Parathyroid adenoma (tissue), 2 donors: ENCODE data around the gene SLC15A1.

Experiments
- H2AFZ ChIP-seq: fragments of 300-600 bp; sonication (generic); one replicate; pipeline ENCODE4 v1.7.0; 2017; ENCODE audit warnings: antibody characterized with exemption, mild to moderate bottlenecking
- H3K27ac ChIP-seq: fragments of 300-600 bp; sonication (generic); one replicate; pipeline ENCODE4 v1.7.0; 2017
- H3K27me3 ChIP-seq: fragments of 300-600 bp; sonication (generic); one replicate; pipeline ENCODE4 v1.7.0; 2017; ENCODE audit warnings: low read length; ENCODE audit not compliant: control insufficient read depth, insufficient read depth
- H3K36me3 ChIP-seq: fragments of 300-600 bp; sonication (generic); one replicate; pipeline ENCODE4 v1.7.0; 2017; ENCODE audit warnings: low read length; ENCODE audit not compliant: control insufficient read depth, insufficient read depth
- H3K4me1 ChIP-seq: fragments of 300-600 bp; sonication (generic); one replicate; pipeline ENCODE4 v1.7.0; 2017; ENCODE audit warnings: control low read depth
- H3K4me2 ChIP-seq: fragments of 300-600 bp; sonication (generic); one replicate; pipeline ENCODE4 v1.7.0; 2017; ENCODE audit warnings: low read length
- H3K4me3 ChIP-seq: fragments of 300-600 bp; sonication (generic); one replicate; pipeline ENCODE4 v1.7.0; 2017; ENCODE audit warnings: low read depth, low read length
- H3K79me2 ChIP-seq: fragments of 300-600 bp; sonication (generic); one replicate; pipeline ENCODE4 v1.7.0; 2017; ENCODE audit warnings: control low read depth
- H3K9ac ChIP-seq: fragments of 300-600 bp; sonication (generic); one replicate; pipeline ENCODE4 v1.7.0; 2017; ENCODE audit warnings: mild to moderate bottlenecking
- H3K9me3 ChIP-seq: fragments of 300-600 bp; sonication (generic); one replicate; pipeline ENCODE4 v1.7.0; 2017; ENCODE audit warnings: low read length; ENCODE audit not compliant: control insufficient read depth
- CTCF ChIP-seq: fragments of 300-600 bp; sonication (generic); IDR thresholded peaks from one replicate; pipeline ENCODE4 v1.7.0; 2017; ENCODE audit warnings: antibody characterized with exemption, mild to moderate bottlenecking
- donor health status: primary hyperparathyroidism.

SLC15A1 gene

DNA sequence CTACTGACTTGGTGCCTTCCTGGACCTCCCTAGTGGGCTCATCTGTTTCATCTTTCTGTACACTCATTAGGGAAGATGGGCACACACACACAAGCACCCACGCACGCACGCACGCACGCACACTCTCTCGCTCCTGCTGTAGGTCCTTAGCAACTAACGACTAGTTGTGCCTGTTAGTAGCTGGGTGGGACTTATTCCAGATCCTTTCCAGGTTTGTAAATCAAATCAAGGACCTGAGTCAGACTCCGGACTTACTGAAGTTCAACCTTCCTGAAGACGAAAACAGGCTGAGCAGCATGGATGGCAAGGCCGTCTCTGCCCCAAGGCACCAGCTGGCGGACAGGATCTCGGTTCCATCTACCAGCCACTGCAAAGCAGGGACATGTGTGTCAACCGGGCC lies 76.2 kb downstream of the SLC15A1 start:
- Histone ChIP-seq H3K9ac (no peak overlapping the region), H2AFZ (no peak overlapping the region), H3K9me3 (no peaks in the 10 kb centered on the region), H3K4me3 (no peak overlapping the region), H3K4me2 (no peak overlapping the region), H3K27me3 (no peaks in the 10 kb centered on the region), H3K79me2 (no peaks in the 10 kb centered on the region), H3K4me1 (no peaks in the 10 kb centered on the region), H3K36me3 (no peaks in the 10 kb centered on the region), H3K27ac (no peak overlapping the region)
- no peak for TF ChIP-seq CTCF

GRCh38 chr13:98675837-98676236 lies 76.6 kb downstream of the SLC15A1 start:
- Histone ChIP-seq H3K36me3 (no peaks in the 10 kb centered on the region), H3K9me3 (no peaks in the 10 kb centered on the region), H3K4me1 (no peaks in the 10 kb centered on the region), H2AFZ (no peak overlapping the region), H3K4me3 (no peak overlapping the region), H3K79me2 (no peaks in the 10 kb centered on the region), H3K27ac (no peak overlapping the region), H3K27me3 (no peaks in the 10 kb centered on the region), H3K9ac (no peak overlapping the region), H3K4me2 (no peak overlapping the region)
- TF ChIP-seq CTCF: no peak

- Histone ChIP-seq H3K27me3 (no peaks in the 10 kb centered on the region), H3K36me3 (no peaks in the 10 kb centered on the region), H3K4me2 (no peak overlapping the region), H2AFZ (no peak overlapping the region), H3K9me3 (no peaks in the 10 kb centered on the region), H3K9ac (no peak overlapping the region), H3K27ac (no peak overlapping the region), H3K79me2 (no peaks in the 10 kb centered on the region), H3K4me3 (no peak overlapping the region), H3K4me1 (no peaks in the 10 kb centered on the region)
- no peak for TF ChIP-seq CTCF
Measured at GRCh38 chr13:98675066-98675465, 77.4 kb downstream of the SLC15A1 start.

GRCh38 chr13:98672947-98673613 lies 79.4 kb downstream of the SLC15A1 start:
- H3K9ac ChIP-seq: no peak overlapping the region
- H3K9me3 ChIP-seq: no peaks in the 10 kb centered on the region
- H3K36me3 ChIP-seq: no peaks in the 10 kb centered on the region
- no peak overlapping the region for H3K27ac ChIP-seq
- H2AFZ ChIP-seq: peak overlapping the region; percentile 77
- peak; percentile 67 for TF ChIP-seq CTCF
- peak overlapping the region; percentile 37 for H3K4me2 ChIP-seq
- H3K27me3 ChIP-seq: no peaks in the 10 kb centered on the region
- no peaks in the 10 kb centered on the region for H3K4me1 ChIP-seq
- no peaks in the 10 kb centered on the region for H3K79me2 ChIP-seq
- H3K4me3 ChIP-seq: no peak overlapping the region

GRCh38 chr13:98668155-98668554 lies 84.3 kb downstream of the SLC15A1 start:
- no peak for TF ChIP-seq CTCF

More at GRCh38 chr13:98668155-98668554, 84.3 kb downstream of the SLC15A1 start:
- H2AFZ ChIP-seq: no peak overlapping the region
- no peak overlapping the region for H3K9ac ChIP-seq
- H3K79me2 ChIP-seq: no peaks in the 10 kb centered on the region
- no peak overlapping the region for H3K4me2 ChIP-seq
- no peak overlapping the region for H3K27ac ChIP-seq
- no peaks in the 10 kb centered on the region for H3K9me3 ChIP-seq
- no peak overlapping the region for H3K4me3 ChIP-seq
- no peaks in the 10 kb centered on the region for H3K4me1 ChIP-seq
- H3K36me3 ChIP-seq: no peaks in the 10 kb centered on the region
- no peaks in the 10 kb centered on the region for H3K27me3 ChIP-seq
